ENCODE results near the gene SLC7A8. TPM values are rescaled to one million over a fixed set of nuclear protein-coding genes. Genes with fewer than 3 reads are reported as not detected.

The SLC7A8 gene
- total and polyA plus RNA-seq, 2 experiments from 2014 or later, result 117 to 124 TPM

GRCh38 chr14:23136566-23137133 lies 46.8 kb downstream of the SLC7A8 start (continued):
- TF ChIP-seq ZNF331 (CRISPR knock-in tag; IDR thresholded peaks at IDR 0.05; ENCODE audit: low read depth) (no peak), ZNF114 (CRISPR knock-in tag; IDR thresholded peaks at IDR 0.05) (no peak)
- TF ChIP-seq, protein P1, sequence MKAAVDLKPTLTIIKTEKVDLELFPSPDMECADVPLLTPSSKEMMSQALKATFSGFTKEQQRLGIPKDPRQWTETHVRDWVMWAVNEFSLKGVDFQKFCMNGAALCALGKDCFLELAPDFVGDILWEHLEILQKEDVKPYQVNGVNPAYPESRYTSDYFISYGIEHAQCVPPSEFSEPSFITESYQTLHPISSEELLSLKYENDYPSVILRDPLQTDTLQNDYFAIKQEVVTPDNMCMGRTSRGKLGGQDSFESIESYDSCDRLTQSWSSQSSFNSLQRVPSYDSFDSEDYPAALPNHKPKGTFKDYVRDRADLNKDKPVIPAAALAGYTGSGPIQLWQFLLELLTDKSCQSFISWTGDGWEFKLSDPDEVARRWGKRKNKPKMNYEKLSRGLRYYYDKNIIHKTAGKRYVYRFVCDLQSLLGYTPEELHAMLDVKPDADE (IDR thresholded peaks at IDR 0.05), result no peak

GRCh38 chr14:23132970-23133369 lies 50.5 kb downstream of the SLC7A8 start:
- H3K4me3 ChIP-seq, result no peak overlapping the region
- H3K27me3 ChIP-seq (ENCODE audit: insufficient read depth), result no peaks in the 10 kb centered on the region
- H3K27ac ChIP-seq (ENCODE audit: low read depth), result no peak overlapping the region
- H3K36me3 Mint-ChIP-seq (ENCODE audit: low read depth), result peaks cover 66% of the 10 kb centered on the region
- no peak overlapping the region for H3K27ac Mint-ChIP-seq
- no peak overlapping the region for H2AFZ ChIP-seq
- peaks cover 9% of the 10 kb centered on the region for H3K36me3 ChIP-seq (ENCODE audit: insufficient read depth)
- no peaks in the 10 kb centered on the region for H3F3A ChIP-seq (replicated peaks; ENCODE audit: low read depth)
- H3K4me2 ChIP-seq, result no peak overlapping the region
- H3K4me1 Mint-ChIP-seq, result no peaks in the 10 kb centered on the region
- no peaks in the 10 kb centered on the region for H3K9me2 ChIP-seq (ENCODE audit: insufficient read depth)
- H3K4me1 ChIP-seq (ENCODE audit: insufficient read depth), result no peaks in the 10 kb centered on the region
- H3K79me2 ChIP-seq (replicated peaks; ENCODE audit: insufficient read depth), result no peaks in the 10 kb centered on the region
- H4K20me1 ChIP-seq (replicated peaks; ENCODE audit: insufficient read depth), result peaks cover under 1% of the 10 kb centered on the region; the same call in 1 of the 2 replicates
- H3K4me3 Mint-ChIP-seq, result no peak overlapping the region
- H3K9me3 Mint-ChIP-seq, result no peaks in the 10 kb centered on the region
- peaks cover 1% of the 10 kb centered on the region for H3K27me3 Mint-ChIP-seq (ENCODE audit: insufficient read depth, low read depth, poor library complexity)
- no peak for ATAC-seq
- DNase-seq (ENCODE audit: low spot score), result no peak
- TF ChIP-seq NANOG (IDR thresholded peaks at IDR 0.05; ENCODE audit: borderline replicate concordance), result no peak
- no peak for TF ChIP-seq REST (IDR thresholded peaks at IDR 0.05; ENCODE audit: unreplicated experiment)
- no peak for TF ChIP-seq STAT1 (IDR thresholded peaks at IDR 0.05; ENCODE audit: unreplicated experiment)
- TF ChIP-seq, protein P2, sequence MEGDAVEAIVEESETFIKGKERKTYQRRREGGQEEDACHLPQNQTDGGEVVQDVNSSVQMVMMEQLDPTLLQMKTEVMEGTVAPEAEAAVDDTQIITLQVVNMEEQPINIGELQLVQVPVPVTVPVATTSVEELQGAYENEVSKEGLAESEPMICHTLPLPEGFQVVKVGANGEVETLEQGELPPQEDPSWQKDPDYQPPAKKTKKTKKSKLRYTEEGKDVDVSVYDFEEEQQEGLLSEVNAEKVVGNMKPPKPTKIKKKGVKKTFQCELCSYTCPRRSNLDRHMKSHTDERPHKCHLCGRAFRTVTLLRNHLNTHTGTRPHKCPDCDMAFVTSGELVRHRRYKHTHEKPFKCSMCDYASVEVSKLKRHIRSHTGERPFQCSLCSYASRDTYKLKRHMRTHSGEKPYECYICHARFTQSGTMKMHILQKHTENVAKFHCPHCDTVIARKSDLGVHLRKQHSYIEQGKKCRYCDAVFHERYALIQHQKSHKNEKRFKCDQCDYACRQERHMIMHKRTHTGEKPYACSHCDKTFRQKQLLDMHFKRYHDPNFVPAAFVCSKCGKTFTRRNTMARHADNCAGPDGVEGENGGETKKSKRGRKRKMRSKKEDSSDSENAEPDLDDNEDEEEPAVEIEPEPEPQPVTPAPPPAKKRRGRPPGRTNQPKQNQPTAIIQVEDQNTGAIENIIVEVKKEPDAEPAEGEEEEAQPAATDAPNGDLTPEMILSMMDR (conservative IDR thresholded peaks at IDR 0.05; ENCODE audit: low read depth in 2 of 2), result no peak
- no peak for TF ChIP-seq ZNF331 (CRISPR knock-in tag; IDR thresholded peaks at IDR 0.05; ENCODE audit: low read depth)
- TF ChIP-seq, protein P1 (IDR thresholded peaks at IDR 0.05), result no peak
- TF ChIP-seq JUNB (IDR thresholded peaks at IDR 0.05; ENCODE audit: unreplicated experiment), result no peak
- TF ChIP-seq ZNF462 (CRISPR knock-in tag; IDR thresholded peaks at IDR 0.05), result no peak
- no peak for TF ChIP-seq POLR2AphosphoS5 (IDR thresholded peaks at IDR 0.05; ENCODE audit: low read depth)
- TF ChIP-seq CREB1 (CRISPR knock-in tag; IDR thresholded peaks at IDR 0.05; ENCODE audit: low read depth), result no peak
- TF ChIP-seq ZNF114 (CRISPR knock-in tag; IDR thresholded peaks at IDR 0.05), result no peak
